ENCODE data around the gene EMP2. TPM values are rescaled to one million over a fixed set of nuclear protein-coding genes. Genes with fewer than 3 reads are reported as not detected.
"Not testable (repeated sequence)": the region's sequence is repeated elsewhere in the genome, so short reads cannot be mapped to it uniquely, and the experiment has no call there.

The EMP2 gene
- total and polyA plus RNA-seq, 4 experiments from 2014 or later = not detected

- ChIA-PET CTCF (ENCODE audit: partially characterized antibody) (no interaction called here), POLR2A (ENCODE audit: partially characterized antibody) (no interaction called here)
- H3K9me3 ChIP-seq (ENCODE audit: control insufficient read depth in 1 of 2, low read length in 2 of 2) = no peaks in the 10 kb centered on the region
- no peaks in the 10 kb centered on the region for H3K27me3 ChIP-seq (ENCODE audit: insufficient read depth, low read length)
- Mint-ChIP-seq H3K27ac (no peak overlapping the region), H3K4me3 (no peak overlapping the region), H3K4me1 (no peaks in the 10 kb centered on the region), H3K9me3 (peaks cover 0 to 14% (median 5%) of the 10 kb centered on the region in 8 donors), H3K36me3 (no peaks in the 10 kb centered on the region), H3K27me3 (peaks cover 10 to 11% of the 10 kb centered on the region in 2 donors)
- intact Hi-C loops (cut with micrococcal nuclease) = no loop called here
- H3K36me3 ChIP-seq (ENCODE audit: insufficient read depth, low read length) = no peaks in the 10 kb centered on the region
- DNase-seq = no peak
- no peak overlapping the region for H3K4me3 ChIP-seq (ENCODE audit: low read length in 2 of 2)
- H3K4me1 ChIP-seq (ENCODE audit: insufficient read depth, low read length) = no peaks in the 10 kb centered on the region
- no peak overlapping the region for H3K27ac ChIP-seq (ENCODE audit: low read depth, low read length)
These were observed 18.0 kb downstream of the EMP2 start for GRCh38 chr16:10562361-10562899.

DNA sequence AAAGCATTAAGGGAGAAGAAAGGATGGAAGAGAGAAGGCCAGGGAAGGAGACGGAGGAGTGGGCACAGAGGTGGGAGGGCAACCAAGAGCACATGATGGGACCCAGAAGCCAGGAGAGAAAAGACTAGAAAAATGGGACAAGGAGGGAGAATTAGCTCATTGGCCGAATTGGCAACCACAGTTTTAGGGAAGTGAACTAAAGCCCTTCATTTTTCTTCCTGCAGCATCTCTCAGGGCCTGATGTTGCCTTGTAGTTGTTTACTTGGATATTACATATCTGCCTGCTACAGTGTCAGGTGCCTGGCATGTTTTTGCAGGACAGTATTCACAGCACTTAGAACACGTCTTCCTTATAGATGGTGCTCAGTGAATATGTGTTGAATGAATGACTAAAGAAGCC lies 19.0 kb downstream of the EMP2 start:
- Mint-ChIP-seq H3K4me3 (no peak overlapping the region), H3K9me3 (peaks cover 0 to 14% (median 5%) of the 10 kb centered on the region in 8 donors), H3K27ac (no peak overlapping the region), H3K4me1 (no peaks in the 10 kb centered on the region), H3K27me3 (peaks cover 10 to 12% of the 10 kb centered on the region in 2 donors), H3K36me3 (no peaks in the 10 kb centered on the region)
- Histone ChIP-seq H3K27me3 (ENCODE audit: insufficient read depth, low read length) (no peaks in the 10 kb centered on the region), H3K9me3 (ENCODE audit: control insufficient read depth in 1 of 2, low read length in 2 of 2) (no peaks in the 10 kb centered on the region), H3K4me3 (ENCODE audit: low read length in 2 of 2) (no peak overlapping the region), H3K4me1 (ENCODE audit: insufficient read depth, low read length) (no peaks in the 10 kb centered on the region), H3K36me3 (ENCODE audit: insufficient read depth, low read length) (no peaks in the 10 kb centered on the region), H3K27ac (ENCODE audit: low read depth, low read length) (no peak overlapping the region)
- CTCF ChIA-PET (ENCODE audit: partially characterized antibody) = no interaction called here
- POLR2A ChIA-PET (ENCODE audit: partially characterized antibody) = no interaction called here
- no peak for DNase-seq
- intact Hi-C loops (cut with micrococcal nuclease) = no loop called here

DNA sequence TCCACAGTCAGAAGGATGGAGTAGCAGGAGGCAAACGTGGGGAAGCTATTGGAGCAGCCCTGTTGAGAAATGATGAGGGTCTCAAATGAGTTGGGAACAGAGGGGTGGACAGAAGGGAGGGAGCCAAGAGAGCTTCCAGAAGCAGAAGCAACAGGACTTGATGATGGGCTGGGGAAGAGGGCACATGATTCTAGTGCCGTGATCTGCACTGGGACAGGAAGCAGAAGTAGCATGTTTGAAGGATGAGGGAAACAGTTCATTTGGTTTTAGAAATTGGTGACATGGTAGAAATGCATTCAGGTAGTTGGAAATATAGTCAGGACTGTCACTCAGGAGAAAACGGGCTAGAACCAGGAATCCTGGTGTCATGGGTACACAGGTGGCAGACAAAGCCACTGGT lies 19.4 kb downstream of the EMP2 start:
- H3K27me3 Mint-ChIP-seq = peaks cover 10 to 16% of the 10 kb centered on the region in 2 donors
- no peak overlapping the region for H3K27ac ChIP-seq (ENCODE audit: low read depth, low read length)
- DNase-seq = no peak
- no peak overlapping the region for H3K4me3 Mint-ChIP-seq
- H3K27me3 ChIP-seq (ENCODE audit: insufficient read depth, low read length) = no peaks in the 10 kb centered on the region
- peaks cover 0 to 17% (median 6%) of the 10 kb centered on the region in 8 donors for H3K9me3 Mint-ChIP-seq
- H3K4me3 ChIP-seq (ENCODE audit: low read length in 2 of 2) = no peak overlapping the region
- intact Hi-C loops (cut with micrococcal nuclease) = no loop called here
- no peaks in the 10 kb centered on the region for H3K36me3 ChIP-seq (ENCODE audit: insufficient read depth, low read length)
- H3K27ac Mint-ChIP-seq = no peak overlapping the region
- ChIA-PET CTCF (ENCODE audit: partially characterized antibody) (no interaction called here), POLR2A (ENCODE audit: partially characterized antibody) (no interaction called here)
- H3K4me1 ChIP-seq (ENCODE audit: insufficient read depth, low read length) = no peaks in the 10 kb centered on the region
- no peaks in the 10 kb centered on the region for H3K9me3 ChIP-seq (ENCODE audit: control insufficient read depth in 1 of 2, low read length in 2 of 2)
- no peaks in the 10 kb centered on the region for H3K4me1 Mint-ChIP-seq
- H3K36me3 Mint-ChIP-seq = no peaks in the 10 kb centered on the region

DNA sequence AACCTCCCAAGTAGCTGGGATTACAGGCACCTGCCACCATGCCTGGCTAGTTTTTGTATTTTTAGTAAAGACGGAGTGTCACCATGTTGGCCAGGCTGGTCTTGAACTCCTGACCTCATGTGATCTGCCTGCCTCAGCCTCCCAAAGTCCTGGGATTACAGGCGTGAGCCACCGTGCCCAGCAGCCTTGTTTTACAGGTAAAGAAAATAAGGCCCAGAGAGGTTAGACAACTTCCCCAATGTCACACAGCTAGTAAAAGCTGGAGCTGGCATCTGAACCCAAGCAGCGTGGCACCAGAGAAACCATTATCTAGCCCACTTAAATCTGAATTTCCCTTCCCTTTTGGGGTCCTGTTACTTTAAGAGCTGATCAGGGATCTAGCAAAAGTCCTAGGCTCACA lies 20.6 kb downstream of the EMP2 start:
- H3K27ac ChIP-seq (ENCODE audit: low read depth, low read length); H3K36me3 Mint-ChIP-seq; H3K27ac Mint-ChIP-seq; H3K4me1 Mint-ChIP-seq; H3K4me3 ChIP-seq (ENCODE audit: low read length in 2 of 2); H3K9me3 ChIP-seq (ENCODE audit: control insufficient read depth in 1 of 2, low read length in 2 of 2); intact Hi-C loops (cut with micrococcal nuclease); H3K27me3 ChIP-seq (ENCODE audit: insufficient read depth, low read length); H3K4me1 ChIP-seq (ENCODE audit: insufficient read depth, low read length); POLR2A ChIA-PET (ENCODE audit: partially characterized antibody); H3K4me3 Mint-ChIP-seq; DNase-seq; H3K36me3 ChIP-seq (ENCODE audit: insufficient read depth, low read length); CTCF ChIA-PET (ENCODE audit: partially characterized antibody): not testable (repeated sequence)
- peaks cover 13 to 18% of the 10 kb centered on the region in 2 donors for H3K27me3 Mint-ChIP-seq
- H3K9me3 Mint-ChIP-seq = peaks cover 0 to 21% (median 8%) of the 10 kb centered on the region in 8 donors

DNA sequence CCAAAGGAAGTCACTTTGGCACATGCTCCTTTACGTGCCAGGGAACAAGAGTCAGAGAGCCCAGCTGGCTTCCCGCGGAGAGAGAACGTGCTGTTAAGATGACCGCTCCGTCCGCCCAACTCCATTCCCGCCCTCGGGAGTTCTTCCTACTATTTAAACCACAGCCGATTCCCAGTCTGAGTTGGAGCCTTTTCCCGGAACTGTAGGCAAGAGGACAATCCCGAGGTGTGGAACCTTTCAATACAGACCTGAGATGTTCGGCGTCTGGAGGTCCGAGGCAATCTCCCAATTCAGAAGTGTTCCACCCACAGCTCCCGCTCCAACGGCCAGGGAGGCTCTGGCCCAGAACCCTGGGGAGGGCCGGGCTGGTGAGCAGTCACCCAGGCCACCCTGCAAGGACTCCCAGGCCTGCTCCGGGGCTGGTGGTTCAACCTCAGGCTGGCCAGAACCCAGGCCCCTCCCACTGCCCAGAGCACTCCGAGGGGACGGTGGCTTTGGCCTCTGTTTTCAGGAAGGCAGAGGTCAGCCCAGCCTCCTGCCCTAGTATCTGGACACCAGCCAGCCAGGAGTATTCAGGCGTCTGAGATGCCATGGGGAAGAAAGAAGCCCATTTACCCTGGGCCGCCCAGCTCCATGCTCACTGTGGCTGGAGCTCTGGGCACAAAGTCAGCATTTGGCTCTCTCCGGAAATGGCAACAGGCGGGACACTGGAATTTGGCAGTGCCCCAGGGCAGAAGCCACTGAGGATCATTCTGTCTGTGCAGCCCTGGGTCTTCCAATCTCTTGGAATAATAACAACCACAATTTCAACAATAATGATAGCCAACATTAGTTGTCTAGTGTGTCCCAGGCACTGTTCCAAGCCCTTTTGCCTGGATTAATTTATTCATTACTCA lies 21.4 kb downstream of the EMP2 start:
- Histone ChIP-seq H3K9me3 (ENCODE audit: control insufficient read depth in 1 of 2, low read length in 2 of 2) (no peaks in the 10 kb centered on the region), H3K27me3 (ENCODE audit: insufficient read depth, low read length) (no peaks in the 10 kb centered on the region), H3K4me1 (ENCODE audit: insufficient read depth, low read length) (no peaks in the 10 kb centered on the region), H3K36me3 (ENCODE audit: insufficient read depth, low read length) (no peaks in the 10 kb centered on the region), H3K27ac (ENCODE audit: low read depth, low read length) (no peak overlapping the region), H3K4me3 (ENCODE audit: low read length in 2 of 2) (no peak overlapping the region)
- ChIA-PET POLR2A (ENCODE audit: partially characterized antibody) (no interaction called here), CTCF (ENCODE audit: partially characterized antibody) (no interaction called here)
- H3K4me1 Mint-ChIP-seq = no peaks in the 10 kb centered on the region
- H3K4me3 Mint-ChIP-seq = no peak overlapping the region
- no peak for DNase-seq
- H3K9me3 Mint-ChIP-seq = peaks cover 0 to 21% (median 8%) of the 10 kb centered on the region in 8 donors
- H3K27ac Mint-ChIP-seq = no peak overlapping the region
- H3K27me3 Mint-ChIP-seq = peaks cover 16 to 20% of the 10 kb centered on the region in 2 donors
- H3K36me3 Mint-ChIP-seq = no peaks in the 10 kb centered on the region
- intact Hi-C loops (cut with micrococcal nuclease) = no loop called here

DNA sequence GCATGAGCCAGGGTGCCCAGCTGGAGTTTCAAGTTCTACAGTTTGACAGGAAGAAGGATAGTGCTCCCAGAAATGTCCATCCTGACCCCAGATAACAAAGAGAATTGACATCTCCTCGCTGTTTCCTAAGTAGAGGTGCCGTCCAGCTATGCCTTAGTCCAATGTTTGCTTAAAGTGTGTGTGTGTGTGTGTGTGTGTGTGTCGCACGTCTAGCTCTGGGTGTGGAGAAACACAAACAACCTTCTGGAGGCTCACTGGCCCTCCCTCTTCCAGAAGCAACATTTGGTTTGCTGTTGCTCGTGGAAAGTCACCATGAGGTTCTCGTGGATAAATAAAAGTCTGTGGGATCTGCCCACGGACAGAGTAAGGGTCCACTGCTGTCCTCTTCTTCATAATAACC lies 22.1 kb downstream of the EMP2 start:
- H3K27me3 Mint-ChIP-seq = peaks cover 16 to 18% of the 10 kb centered on the region in 2 donors
- Histone ChIP-seq H3K9me3 (ENCODE audit: control insufficient read depth in 1 of 2, low read length in 2 of 2) (no peaks in the 10 kb centered on the region), H3K36me3 (ENCODE audit: insufficient read depth, low read length) (no peaks in the 10 kb centered on the region), H3K27ac (ENCODE audit: low read depth, low read length) (no peak overlapping the region), H3K4me3 (ENCODE audit: low read length in 2 of 2) (no peak overlapping the region), H3K27me3 (ENCODE audit: insufficient read depth, low read length) (no peaks in the 10 kb centered on the region), H3K4me1 (ENCODE audit: insufficient read depth, low read length) (peaks cover under 1% of the 10 kb centered on the region)
- DNase-seq = no peak
- intact Hi-C loops (cut with micrococcal nuclease) = no loop called here
- H3K9me3 Mint-ChIP-seq = peaks cover 0 to 21% (median 8%) of the 10 kb centered on the region in 8 donors
- ChIA-PET CTCF (ENCODE audit: partially characterized antibody) (no interaction called here), POLR2A (ENCODE audit: partially characterized antibody) (no interaction called here)
- H3K27ac Mint-ChIP-seq = no peak overlapping the region
- no peaks in the 10 kb centered on the region for H3K36me3 Mint-ChIP-seq
- peaks cover 0 to 4% (median 3%) of the 10 kb centered on the region in 4 donors for H3K4me1 Mint-ChIP-seq
- no peak overlapping the region for H3K4me3 Mint-ChIP-seq

DNA sequence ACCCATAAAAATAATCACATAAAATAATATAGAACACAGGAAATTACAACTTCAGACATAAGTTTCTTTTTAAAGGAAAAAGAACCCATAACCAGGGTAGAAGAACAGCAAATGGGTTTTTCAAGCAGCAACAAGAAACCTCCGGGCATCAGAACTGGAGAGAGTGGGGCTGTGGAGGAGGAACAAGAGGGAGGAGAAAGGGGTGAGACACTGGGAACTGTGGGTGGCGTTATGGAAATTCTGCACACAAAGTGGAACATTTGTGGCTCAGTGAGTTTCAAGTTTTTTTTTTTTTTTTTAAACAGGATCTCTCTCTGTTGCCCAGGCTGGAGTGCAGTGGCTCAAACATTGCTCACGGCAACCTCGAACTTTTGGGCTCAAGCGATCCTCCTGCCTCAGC lies 22.6 kb downstream of the EMP2 start:
- no peak for DNase-seq
- H3K36me3 ChIP-seq (ENCODE audit: insufficient read depth, low read length) = no peaks in the 10 kb centered on the region
- POLR2A ChIA-PET (ENCODE audit: partially characterized antibody) = no interaction called here
- Mint-ChIP-seq H3K4me1 (peaks cover 0 to 9% (median 7%) of the 10 kb centered on the region in 4 donors), H3K9me3 (peaks cover 0 to 21% (median 7%) of the 10 kb centered on the region in 8 donors), H3K36me3 (no peaks in the 10 kb centered on the region), H3K4me3 (no peak overlapping the region), H3K27ac (no peak overlapping the region), H3K27me3 (peaks cover 16 to 23% of the 10 kb centered on the region in 2 donors)
- no peaks in the 10 kb centered on the region for H3K27me3 ChIP-seq (ENCODE audit: insufficient read depth, low read length)
- CTCF ChIA-PET (ENCODE audit: partially characterized antibody) = no interaction called here
- H3K9me3 ChIP-seq (ENCODE audit: control insufficient read depth in 1 of 2, low read length in 2 of 2) = no peaks in the 10 kb centered on the region
- H3K4me1 ChIP-seq (ENCODE audit: insufficient read depth, low read length) = peaks cover 4% of the 10 kb centered on the region
- no peak overlapping the region for H3K27ac ChIP-seq (ENCODE audit: low read depth, low read length)
- no peak overlapping the region for H3K4me3 ChIP-seq (ENCODE audit: low read length in 2 of 2)
- intact Hi-C loops (cut with micrococcal nuclease) = no loop called here
